ENCODE results near the gene JSRP1.

DNA sequence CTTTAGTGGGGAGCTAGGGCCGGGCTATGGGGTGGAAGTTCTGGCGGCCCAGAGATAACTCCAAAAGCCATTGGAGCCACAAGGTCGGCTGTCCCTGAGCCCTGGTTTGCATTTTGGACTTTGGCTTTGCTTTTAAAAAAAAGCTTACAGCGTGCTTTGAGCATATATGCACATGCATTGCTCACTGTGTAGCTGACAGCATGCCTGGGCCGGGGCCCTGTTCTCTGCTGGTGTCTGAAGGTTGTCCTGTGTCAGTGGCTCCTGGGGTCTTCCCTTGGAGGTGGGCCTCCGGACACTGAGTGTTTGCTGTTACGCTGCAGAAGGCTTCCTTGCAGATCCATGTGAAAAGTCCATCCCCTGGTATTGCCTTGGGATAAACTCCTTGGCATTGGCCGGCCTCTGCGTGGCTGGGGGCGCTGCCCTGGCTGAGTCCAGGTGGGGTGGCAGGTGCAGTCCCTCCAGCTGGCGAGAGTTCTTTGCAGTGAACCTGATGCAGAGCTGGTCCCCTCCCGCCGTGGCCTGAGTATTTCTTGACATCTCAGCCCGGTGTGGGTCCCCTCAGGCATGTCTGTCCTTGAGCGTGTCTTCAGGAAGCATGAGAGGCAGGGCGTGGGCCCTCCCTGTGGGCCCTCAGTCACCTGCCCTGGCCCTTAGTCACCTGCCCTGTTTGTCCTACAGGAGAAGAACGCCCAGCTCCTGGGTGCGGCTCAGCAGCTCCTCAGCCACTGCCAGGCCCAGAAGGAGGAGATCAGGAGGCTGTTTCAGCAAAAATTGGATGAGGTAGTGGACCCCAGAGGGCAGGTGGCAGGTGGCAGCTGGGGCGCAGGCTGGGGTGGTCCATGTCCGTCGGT is 43.1 kb downstream of the JSRP1 start:
- no peak for TF ChIP-seq SUZ12 (IDR thresholded peaks at IDR 0.05; ENCODE audit: extremely low read depth, insufficient read depth, insufficient read length)
- TF ChIP-seq ZNF274 (IDR thresholded peaks at IDR 0.05; ENCODE audit: low read depth, low read length), result no peak
- no peak for TF ChIP-seq YY1 (IDR thresholded peaks at IDR 0.05; ENCODE audit: insufficient read depth, insufficient read length)
